Activated CD4-positive, alpha-beta T cell treated with anti-CD3 and anti-CD28 coated beads, Interleukin-2, amount 50 U/mL, for 16 hours (primary cell): ENCODE data around the gene FUBP3.

Source experiments
- DNase-seq: peaks from one replicate; pipeline ENCODE4 v3.0.0-alpha.2; 2020

The FUBP3 gene, protein sequence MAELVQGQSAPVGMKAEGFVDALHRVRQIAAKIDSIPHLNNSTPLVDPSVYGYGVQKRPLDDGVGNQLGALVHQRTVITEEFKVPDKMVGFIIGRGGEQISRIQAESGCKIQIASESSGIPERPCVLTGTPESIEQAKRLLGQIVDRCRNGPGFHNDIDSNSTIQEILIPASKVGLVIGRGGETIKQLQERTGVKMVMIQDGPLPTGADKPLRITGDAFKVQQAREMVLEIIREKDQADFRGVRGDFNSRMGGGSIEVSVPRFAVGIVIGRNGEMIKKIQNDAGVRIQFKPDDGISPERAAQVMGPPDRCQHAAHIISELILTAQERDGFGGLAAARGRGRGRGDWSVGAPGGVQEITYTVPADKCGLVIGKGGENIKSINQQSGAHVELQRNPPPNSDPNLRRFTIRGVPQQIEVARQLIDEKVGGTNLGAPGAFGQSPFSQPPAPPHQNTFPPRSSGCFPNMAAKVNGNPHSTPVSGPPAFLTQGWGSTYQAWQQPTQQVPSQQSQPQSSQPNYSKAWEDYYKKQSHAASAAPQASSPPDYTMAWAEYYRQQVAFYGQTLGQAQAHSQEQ

DNA sequence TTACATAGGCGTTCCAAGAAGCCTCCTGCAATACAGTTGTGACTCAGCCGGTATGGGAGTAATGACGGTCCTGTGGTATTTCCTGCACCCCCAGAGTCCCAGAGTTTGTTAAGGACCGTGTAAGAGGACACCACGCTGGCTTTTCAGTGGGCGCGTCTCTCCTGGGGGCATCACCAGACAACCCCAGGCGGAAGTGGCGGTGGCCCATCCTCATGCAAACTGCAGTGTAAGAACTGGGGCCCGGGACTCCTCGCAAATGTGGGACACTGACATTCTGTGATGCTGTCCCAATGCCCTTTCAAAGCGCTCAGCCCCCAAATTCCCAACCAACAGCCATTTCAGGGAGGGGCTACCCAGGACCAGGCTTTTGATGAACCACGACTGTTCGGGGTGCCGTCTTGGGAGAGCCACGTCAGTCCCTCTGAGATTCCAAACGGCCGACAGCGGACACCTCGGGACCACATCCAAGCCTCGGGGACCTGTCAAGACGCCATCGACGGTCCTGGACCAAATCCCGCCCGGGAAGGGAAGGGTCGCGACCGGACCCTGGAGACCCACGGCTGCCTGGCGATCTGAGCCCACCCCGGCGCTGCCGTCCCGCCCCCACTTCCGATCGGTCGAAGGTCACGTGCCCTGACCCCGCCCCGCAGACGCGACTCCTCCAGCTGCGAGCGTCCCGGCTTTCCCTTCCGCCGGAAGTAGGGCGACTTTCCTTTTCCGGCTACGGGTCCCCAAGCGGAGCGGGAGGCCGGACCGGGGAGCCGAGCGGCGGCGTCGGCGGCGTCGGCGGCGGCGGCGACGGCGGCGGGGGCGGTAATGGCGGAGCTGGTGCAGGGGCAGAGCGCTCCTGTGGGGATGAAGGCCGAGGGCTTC, at the start of gene FUBP3:
Gene FUBP3 (plus strand): TSS at position 713 of the 873 bp plus-strand sequence. CDS start 104 bp downstream, at position 817.
- peak; percentile 93 for DNase-seq

DNA sequence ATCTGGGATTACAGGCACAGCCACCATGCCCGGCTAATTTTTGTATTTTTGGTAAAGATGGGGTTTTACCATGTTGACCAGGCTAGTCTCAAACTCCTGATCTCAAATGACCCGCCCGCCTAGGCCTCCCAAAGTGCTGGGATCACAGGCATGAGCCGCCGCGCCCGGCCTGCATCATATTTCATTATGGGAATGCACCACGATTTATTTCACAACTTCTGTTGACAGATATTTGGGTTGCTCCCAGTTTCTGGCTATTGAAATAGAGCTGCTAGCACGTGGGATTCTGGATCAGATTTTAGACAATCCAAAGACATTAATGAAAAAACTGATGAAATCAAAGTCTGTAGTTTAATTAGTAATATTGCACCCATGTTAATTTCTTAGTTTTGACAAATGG, 48.4 kb upstream of the FUBP3 start:
- no peak for DNase-seq

DNA sequence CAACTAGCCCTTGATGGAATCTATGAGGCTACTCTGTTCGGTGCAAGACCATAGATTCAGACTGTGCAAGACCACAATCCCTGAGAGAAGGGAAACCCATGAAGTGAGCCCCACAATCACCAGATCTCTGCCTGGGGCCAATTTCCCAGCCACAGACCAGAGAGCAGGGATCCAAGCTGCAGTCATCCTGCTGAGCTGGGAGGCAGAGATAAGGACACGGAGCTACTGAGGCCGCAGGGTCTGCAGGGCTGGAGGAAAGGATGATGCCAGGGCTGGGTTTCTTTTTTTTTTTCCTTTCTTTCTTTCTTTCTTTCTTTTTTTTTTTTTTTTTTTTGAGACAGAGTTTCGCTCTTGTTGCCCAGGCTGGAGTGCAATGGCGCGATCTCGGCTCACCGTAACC, 47.7 kb upstream of the FUBP3 start:
- no peak for DNase-seq

DNA sequence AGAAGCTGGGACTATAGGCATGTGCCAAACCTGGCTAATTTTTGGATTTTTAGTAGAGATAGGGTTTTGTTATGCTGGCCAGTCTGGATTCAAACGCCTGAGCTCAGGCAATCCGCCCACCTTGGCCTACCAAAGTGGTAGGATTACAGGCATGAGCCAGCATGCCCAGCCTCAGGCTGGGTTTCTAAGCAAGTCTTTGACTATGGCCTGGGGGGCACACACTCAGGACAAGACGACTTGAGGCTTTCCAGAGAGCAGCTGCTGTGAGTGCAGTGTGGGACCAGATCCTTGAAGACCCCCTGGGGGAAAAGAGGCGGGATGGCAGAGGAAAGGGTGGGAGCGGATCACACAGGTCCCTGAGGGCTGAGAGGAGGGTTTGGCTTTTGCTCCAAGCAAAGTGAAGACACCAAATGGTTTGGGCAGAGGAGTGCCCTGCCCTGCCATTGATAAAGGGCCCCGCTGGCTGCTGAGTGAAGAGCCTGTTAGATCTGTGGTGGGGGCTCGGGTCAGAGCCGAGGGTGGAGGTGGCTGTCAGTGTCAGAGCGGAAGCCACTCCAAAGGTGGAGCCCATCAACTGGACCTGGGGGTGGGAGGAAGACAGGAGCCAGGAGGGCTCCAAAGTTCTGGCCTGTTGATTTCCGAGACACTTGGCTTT, 46.8 kb upstream of the FUBP3 start:
- DNase-seq: no peak

DNA sequence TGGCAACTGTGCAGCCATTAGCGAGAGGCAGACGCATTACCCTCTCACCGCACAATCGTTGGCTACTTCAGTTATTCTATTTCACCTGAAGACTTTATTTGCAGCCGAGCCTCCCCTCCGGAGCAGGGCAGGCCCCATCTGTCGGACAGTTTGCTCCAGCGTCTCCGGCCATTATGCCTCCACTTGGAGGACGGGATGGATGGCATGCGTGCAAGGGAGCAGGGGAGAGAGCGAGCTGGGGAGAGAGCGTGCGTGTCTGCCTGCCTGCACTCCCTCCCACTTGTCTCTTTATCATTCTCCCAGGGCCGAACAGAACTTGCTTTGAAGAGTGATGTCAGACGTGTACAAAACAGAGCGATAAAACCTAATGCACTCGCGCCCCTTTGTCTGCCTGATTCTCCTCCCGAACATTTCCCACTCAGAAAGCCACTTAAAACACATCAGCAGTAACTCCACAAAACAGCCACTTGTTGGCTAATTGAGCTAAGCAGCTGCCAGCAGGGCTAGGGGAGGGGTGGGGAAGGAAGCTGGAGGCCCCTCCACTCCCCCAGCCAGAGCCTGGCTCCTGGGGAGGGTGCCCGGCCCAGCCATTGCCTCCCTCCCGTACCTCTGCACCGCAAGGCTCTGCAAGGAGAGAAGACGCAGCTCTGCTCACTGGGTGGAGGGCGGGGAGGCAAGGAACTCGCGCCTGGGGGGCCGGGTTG, 43.4 kb upstream of the FUBP3 start:
- DNase-seq: no peak

DNA sequence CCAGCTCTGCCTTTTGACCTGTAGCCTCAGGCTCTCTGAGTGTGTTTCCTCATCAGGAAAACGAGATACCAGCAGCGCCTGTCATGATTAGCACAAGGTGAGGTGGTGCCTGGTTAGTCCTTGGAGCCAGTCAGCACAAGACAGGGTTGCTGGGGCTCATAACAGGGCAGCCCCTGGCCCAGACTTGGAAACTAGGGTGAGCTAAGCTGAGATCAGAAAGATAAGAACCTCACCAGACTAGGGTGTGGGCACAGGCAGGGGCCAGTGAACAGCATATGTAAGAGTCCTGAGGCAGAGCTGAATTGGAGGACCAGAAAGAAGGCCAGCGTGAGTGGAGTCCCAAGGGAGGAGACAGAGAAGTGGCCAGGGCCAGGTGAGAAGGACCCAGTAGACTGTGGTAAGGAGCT, 42.7 kb upstream of the FUBP3 start:
- no peak for DNase-seq

DNA sequence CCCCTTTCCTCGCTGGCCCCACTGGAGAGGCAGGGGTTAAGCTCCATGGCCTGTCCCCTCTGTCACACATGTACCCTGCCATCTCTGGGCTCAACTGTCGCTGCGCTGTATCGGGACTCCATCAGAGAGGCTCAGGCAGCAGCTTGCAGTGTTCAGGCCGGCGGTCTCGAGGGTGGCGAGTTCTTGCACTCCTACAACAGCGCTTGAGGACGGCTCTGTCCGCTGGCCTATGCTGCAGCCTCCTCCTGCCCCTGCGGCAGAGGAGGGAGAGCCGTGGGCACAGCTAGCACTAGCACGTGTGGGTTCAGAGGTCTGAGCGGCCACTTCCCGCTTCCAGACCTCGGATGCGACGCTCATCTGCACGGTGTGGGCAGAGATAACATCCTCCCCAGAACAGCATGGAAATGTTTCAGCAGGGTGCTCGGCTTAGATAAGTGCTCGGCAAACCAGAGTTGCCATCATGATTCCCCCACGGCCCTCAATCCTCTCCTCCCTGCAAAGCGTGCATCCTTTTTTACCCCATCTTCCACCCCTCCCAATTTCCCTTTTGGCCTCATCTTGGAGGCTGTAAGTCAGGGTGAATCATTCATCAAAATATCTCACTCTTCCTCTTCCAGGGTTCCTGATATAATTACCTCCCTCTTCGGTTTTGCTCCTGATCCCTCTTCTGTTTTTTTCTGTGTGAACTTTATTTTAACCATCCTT, 41.9 kb upstream of the FUBP3 start:
- no peak for DNase-seq

DNA sequence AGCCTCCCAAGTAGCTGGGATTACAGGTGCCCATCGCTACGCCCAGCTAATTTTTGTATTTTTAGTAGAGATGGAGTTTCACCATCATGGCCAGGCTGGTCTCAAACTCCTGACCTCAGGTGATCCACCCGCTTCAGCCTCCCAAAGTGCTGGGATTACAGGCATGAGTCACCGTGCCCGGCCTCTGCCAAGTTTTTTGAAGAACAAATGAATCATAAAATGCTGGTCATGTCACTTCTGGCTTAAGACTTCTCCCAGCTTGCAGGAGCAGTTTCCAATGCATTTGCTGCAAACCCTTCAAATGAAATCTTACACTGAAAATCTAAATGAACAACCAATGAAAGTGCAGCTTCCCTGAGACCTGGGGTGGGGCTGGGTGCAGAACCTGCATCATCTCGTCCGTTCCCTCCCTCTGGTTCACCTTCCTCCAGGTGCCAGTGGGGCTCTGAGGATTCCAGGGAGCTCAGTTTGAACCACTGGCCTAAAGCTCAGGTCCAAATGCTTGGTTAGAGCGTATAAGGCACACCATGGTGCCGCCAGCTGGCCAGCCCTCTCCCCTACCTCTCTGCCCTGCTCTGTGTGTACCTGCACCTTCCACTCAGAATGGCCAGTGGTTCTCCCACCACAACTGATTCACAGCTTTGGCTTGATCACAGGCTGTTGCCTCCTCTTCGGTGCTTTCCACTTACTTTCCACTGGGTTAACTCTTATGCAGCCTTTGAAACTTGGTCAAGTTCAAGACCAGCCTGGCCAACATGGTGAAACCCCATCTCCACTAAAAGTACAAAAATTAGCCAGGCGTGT, 39.8 kb upstream of the FUBP3 start:
- DNase-seq: no peak

DNA sequence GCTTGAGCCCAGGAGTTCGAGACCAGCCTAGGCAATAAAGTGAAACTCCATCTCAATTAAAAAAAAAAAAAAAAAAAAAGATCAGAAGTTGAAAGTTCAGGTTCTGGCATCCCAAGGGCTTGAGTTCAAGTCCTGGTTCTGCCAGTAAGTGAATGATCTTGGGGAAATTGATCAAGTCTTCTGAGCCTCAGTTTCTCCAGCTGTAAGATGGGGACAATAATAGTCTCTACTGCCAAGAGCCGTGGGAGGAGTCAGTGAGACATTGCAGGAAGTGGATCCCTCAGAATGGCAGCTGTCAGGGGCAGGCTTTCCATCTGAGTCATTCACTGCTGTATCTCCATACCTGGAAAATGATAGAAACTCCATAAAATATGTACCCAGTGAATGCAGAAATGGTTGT, 37.8 kb upstream of the FUBP3 start:
- no peak for DNase-seq

DNA sequence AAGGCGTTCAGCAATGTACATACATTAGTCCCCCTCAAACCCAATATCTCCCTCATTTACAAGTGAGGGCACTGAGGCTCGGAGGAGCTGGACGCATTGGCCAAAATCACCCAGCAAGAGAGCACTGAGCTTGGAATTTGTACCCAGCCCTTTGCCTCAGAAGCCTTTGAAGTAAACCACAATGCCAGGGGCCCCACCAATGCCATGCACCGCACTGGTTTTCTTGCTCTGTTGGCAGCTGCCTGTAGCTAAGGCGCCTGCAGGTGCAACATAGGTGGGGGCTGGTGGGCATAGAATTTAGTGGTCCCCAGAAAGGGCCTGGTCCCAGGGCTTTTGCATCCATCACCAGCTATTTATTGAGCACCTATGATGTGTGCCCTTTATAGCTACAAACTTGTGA, 37.3 kb upstream of the FUBP3 start:
- no peak for DNase-seq

DNA sequence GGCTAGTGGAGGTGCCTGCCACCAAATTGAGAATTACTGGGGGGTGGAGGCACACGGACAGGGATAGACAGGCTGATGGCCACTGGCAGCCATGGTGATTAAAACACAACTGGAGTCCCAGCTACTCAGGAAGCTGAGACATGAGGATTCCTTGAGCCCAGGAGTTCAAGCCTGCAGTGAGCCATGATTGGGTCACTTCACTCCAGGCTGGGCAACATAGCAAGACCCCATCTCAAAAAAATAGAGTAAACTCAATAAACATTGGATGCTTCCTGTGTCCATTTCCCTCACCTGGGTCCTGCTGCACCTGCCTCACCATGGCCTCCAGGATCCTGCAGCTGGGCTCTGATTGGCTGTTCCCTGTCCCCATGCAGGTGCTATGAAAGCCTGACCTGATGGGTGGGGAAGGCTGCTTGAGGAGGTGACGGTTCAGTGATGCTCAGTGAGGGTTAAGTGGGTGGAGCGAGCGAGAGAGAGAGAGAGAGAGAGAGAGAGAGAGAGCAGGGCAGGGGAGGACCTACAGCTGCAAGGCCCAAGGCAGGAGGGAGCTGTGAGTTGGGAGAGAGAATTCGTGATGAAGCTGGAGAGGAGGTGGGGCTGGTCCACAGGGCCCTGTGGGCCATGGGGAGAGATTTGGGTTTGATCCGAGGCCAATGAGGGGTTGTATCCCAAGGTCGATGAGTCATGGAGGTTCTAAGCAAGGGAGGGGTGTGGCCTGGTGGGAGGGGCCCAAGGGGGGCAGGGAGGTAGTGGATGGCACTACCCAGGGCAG, 36.7 kb upstream of the FUBP3 start:
- DNase-seq: no peak

DNA sequence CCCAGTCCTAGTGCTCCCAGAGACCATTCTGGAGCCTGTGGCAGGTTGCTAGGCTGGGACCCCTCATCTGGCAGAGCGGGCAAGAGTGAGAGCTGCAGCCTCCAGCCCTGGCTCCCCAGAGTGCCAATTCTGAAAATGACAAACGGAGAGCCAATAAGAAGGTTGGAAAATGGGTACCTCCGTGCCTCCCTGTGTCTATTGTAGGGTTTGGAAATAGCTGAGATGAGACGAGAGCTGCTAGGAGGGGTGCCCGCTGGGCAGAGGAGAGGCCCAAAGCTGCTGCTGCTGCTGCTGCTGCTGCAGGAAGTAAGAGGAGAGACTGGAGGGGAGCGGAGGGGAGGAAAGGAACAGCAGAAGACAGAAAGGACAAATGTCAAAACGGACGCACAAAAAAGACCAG, 36.0 kb upstream of the FUBP3 start:
- no peak for DNase-seq

DNA sequence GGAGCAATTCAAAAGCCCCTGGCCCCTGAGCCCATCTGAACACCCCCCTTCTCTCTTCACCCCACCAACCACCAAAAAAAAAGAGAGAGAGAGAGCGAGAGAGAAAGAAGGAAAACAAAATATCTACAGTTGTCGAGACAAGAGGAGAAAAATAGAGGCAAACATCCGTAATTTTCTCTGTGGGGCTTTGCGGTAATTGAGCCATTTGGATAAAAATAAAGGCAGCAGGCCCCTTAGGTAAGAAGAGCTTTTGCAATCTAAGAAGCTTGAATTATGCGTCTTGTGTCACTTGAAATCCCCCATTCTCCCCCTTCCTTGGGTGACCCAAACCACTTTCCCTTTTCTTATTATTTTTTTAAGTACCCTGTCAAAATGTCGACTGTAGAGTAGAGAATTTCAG, 35.5 kb upstream of the FUBP3 start:
- DNase-seq: no peak

DNA sequence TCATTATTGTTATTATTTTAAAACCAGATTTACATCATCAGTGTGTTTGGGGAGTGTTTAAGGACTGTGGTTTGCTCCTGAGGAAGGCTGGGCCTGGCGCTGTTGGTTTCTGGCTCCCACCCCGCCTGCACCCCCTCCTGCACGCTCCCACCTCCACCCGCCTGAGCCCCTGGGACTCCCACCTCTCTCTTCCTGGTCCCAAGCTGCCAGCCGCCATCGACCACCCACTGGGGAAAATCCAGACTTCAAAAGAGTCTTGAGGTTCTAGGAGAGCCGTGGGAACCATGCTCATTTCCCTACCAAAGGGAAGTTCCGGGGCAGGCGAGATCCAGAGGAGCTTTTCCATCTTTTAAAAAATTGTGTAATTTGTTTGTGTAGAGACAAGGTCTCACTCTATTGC, 35.0 kb upstream of the FUBP3 start:
- DNase-seq: no peak

DNA sequence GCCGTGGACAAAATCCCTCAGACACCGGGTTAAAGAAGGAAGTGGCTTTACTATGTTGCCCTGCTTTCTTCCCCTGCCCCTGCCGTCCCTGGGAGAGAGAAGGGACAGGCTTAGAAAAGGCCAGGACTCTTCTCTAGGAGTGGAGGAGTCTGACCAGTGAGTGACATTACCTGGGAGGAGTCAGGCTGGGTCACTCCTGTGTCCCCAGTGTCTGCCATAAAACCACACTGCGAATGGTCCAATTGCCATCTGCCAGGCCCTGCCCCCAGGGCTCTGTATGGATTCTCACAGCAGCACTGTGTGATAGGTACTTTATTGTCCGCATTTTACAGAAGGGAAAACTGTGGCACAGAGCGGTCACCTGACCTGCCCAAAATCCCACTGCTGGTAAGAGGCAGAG, 31.3 kb upstream of the FUBP3 start:
- no peak for DNase-seq

DNA sequence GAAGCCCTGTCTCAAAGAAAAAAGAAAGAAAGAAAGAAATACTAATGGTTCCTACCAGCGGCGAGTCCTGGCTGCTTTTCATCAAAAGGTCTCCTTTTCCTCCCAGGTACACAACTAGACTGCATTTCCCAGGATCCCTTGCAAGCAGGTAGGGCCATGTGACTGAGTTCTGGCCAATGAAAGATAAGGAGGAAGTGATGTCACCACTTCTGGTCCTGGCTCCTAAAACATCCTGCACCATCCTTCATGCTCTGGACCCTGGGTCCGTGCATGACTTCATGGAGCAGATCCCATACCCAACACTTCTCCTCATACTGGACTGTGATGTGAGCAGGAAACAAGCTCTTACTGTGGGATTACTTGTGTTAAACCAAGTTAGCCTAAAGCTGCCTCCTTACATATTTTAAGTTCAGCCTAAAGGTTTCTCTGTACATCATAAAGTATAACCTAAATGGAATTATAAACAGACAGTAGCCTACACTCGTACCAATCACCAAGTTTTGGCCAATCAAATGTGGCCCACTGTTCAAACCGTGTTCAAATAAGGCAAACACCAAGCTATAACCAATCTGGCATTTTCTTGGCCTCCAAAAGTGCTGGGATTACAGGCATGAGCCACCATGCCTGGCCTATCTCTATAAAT, 30.2 kb upstream of the FUBP3 start:
- DNase-seq: peak; percentile 23

DNA sequence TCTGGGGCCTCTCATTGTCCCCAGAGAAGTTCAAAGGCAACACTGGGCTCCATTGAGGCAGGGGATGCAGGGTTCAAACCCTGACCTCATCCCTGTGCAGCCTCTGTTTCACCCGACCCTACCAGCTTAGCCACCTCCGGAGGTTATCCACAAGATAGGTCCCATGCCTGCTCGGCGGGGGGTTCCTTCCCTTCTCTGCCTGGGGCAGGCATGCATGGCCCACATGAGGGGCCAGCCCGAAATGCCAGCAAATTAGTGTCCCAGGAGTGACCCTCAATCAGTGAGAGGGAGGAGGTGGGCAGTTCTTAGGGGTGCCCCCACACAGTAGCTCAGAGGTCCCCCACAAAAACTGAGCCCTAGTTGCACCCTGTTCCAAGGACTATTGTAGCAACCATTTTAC, 24.8 kb upstream of the FUBP3 start:
- no peak for DNase-seq

DNA sequence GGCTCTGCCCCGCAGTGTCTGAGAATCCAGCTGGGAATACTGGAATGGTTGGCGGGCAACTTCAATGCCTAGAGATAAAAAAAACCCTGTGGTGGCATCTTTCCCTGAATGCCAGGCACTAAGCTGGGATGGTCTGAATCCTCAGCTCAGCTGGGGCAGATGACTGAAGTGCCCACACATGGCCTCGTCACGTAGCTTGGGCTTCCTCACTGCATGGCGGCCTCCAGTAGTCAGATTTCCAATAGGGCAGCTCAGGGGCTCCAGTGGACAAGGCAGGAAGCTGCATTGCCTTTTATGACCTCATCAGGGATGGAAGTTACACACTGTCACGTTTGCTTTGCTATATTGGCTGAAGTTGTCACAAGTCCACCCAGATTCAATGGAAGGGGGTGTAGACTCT, 24.3 kb upstream of the FUBP3 start:
- DNase-seq: no peak

DNA sequence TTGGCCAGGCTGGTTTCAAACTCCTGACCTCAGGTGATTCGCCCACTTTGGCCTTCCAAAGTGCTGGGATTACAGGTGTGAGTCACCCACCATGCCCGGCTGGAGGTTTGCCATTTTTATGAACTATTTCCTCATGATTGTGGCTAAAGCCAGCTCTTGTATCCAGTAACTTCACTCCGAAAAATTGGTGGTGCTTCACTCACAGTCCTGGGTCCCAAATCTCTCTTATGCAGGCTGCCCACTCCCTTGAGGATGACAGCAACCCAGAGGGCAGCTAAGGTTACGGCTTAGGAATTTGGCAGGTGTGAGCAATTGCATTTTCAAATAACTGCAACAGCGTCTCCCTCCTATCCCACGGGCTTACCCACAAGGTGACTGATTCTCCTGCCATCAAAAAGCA, 23.4 kb upstream of the FUBP3 start:
- no peak for DNase-seq
